Osteocyte (in vitro differentiated cells): ENCODE data around the gene CCDC200. TPM values are rescaled to one million over a fixed set of nuclear protein-coding genes. Genes with fewer than 3 reads are reported as not detected.
"Not testable (repeated sequence)": the region's sequence is repeated elsewhere in the genome, so short reads cannot be mapped to it uniquely, and the experiment has no call there.

Source experiments
- DNase-seq: peaks from one replicate; pipeline ENCODE4 v3.0.0; 2021; ENCODE audit warnings: mixed read lengths; ENCODE audit not compliant: unreplicated experiment; ENCODE audit errors: extremely low spot score
- H3K27ac Mint-ChIP-seq: one replicate; pipeline ENCODE4 v1.8.0; 2021; ENCODE audit warnings: mild to moderate bottlenecking, mixed read lengths; ENCODE audit not compliant: unreplicated experiment
- H3K27me3 Mint-ChIP-seq: one replicate; pipeline ENCODE4 v1.8.0; 2021; ENCODE audit warnings: mixed read lengths; ENCODE audit not compliant: unreplicated experiment
- H3K36me3 Mint-ChIP-seq: one replicate; pipeline ENCODE4 v1.8.0; 2021; ENCODE audit warnings: mixed read lengths; ENCODE audit not compliant: unreplicated experiment
- H3K4me1 Mint-ChIP-seq: one replicate; pipeline ENCODE4 v1.8.0; 2021; ENCODE audit warnings: mixed read lengths; ENCODE audit not compliant: unreplicated experiment
- H3K4me3 Mint-ChIP-seq: one replicate; pipeline ENCODE4 v1.8.0; 2021; ENCODE audit warnings: mild to moderate bottlenecking, moderate library complexity, mixed read lengths; ENCODE audit not compliant: unreplicated experiment
- H3K9me3 Mint-ChIP-seq: one replicate; pipeline ENCODE4 v1.8.0; 2021; ENCODE audit warnings: mixed read lengths; ENCODE audit not compliant: unreplicated experiment
- total RNA-seq: library from RNA; stranded (reverse); gene quantifications from 2 replicates; pipeline ENCODE4 v1.2.1, GENCODE V29; 2021
- TF ChIP-seq, protein P1 (sequence below): fragments of 200-600 bp; sonication (generic); IDR thresholded peaks from 2 replicates; pipeline ENCODE4 v1.5.0; 2021; ENCODE audit warnings: antibody characterized with exemption, mild to moderate bottlenecking, moderate library complexity

CCDC200 gene
- total RNA-seq, 1 donor from 2014 or later, result not detected

DNA sequence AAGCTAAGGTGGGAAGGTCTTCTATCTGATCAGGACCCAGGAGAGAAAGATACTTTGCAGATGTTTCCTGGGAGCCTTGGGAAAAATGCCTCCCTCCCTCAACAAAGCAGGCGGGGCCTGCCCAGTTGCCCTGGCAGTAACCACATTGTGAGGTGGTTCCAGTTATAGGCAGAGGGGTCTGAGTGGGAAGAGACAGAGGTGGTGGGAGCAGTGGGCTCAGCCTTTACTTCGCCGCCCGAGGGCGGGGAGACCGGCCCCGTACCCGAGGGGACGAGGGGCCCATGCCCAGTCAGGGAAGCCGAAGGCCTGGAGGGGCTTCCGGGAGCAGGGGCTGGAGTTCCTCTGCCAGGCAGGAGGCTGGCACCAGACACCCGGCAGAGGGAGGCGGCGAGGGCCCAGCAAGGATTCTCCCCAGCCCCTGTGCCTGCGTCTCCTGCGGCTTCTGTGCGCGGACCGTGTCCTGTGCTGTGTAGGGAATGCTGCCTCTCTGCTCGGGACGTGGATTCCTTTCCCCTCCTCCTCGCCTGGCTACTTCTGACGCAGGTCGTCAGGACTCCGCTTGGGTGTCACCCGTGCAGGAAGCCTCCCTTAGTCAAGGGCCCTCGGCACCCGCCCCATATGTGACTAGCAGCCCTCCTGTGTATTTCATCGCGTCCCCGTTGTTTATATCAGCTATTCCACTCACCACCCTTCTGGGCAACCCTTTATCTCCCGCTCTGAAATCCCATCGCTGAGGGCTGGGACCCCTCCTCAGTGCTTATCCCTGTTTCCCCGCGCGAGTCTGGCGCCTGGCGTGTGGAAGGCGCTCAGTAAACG, 3.0 kb upstream of the CCDC200 start:
- H3K27ac Mint-ChIP-seq, H3K4me1 Mint-ChIP-seq, H3K36me3 Mint-ChIP-seq, H3K4me3 Mint-ChIP-seq, H3K27me3 Mint-ChIP-seq, H3K9me3 Mint-ChIP-seq: not testable (repeated sequence)
- peak; percentile 77 for DNase-seq

DNA sequence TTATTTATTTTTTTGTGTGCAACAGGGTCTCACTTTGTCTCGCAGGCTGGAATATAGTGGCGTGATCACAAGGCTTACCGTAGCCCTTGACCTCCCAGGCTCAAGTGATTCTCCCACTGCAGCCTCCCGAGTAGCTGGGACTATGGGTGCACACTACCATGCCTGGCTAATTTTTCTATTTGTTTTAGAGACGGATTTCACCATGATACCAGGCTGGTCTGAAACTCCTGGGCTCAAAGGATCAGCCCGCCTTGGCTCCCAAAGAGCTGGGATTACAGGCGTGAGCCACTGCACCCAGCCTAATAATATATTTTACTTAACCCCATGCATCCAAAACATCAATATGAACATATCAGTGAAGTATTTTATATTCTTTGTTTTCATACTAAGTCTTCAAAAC, 2.0 kb downstream of the CCDC200 start:
- H3K4me3 Mint-ChIP-seq, result no peak overlapping the region
- TF ChIP-seq, protein P1, sequence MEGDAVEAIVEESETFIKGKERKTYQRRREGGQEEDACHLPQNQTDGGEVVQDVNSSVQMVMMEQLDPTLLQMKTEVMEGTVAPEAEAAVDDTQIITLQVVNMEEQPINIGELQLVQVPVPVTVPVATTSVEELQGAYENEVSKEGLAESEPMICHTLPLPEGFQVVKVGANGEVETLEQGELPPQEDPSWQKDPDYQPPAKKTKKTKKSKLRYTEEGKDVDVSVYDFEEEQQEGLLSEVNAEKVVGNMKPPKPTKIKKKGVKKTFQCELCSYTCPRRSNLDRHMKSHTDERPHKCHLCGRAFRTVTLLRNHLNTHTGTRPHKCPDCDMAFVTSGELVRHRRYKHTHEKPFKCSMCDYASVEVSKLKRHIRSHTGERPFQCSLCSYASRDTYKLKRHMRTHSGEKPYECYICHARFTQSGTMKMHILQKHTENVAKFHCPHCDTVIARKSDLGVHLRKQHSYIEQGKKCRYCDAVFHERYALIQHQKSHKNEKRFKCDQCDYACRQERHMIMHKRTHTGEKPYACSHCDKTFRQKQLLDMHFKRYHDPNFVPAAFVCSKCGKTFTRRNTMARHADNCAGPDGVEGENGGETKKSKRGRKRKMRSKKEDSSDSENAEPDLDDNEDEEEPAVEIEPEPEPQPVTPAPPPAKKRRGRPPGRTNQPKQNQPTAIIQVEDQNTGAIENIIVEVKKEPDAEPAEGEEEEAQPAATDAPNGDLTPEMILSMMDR, result no peak
- no peaks in the 10 kb centered on the region for H3K4me1 Mint-ChIP-seq
- DNase-seq, result peak; percentile 51
- no peaks in the 10 kb centered on the region for H3K27me3 Mint-ChIP-seq
- no peaks in the 10 kb centered on the region for H3K9me3 Mint-ChIP-seq
- no peaks in the 10 kb centered on the region for H3K36me3 Mint-ChIP-seq
- H3K27ac Mint-ChIP-seq, result no peak overlapping the region

DNA sequence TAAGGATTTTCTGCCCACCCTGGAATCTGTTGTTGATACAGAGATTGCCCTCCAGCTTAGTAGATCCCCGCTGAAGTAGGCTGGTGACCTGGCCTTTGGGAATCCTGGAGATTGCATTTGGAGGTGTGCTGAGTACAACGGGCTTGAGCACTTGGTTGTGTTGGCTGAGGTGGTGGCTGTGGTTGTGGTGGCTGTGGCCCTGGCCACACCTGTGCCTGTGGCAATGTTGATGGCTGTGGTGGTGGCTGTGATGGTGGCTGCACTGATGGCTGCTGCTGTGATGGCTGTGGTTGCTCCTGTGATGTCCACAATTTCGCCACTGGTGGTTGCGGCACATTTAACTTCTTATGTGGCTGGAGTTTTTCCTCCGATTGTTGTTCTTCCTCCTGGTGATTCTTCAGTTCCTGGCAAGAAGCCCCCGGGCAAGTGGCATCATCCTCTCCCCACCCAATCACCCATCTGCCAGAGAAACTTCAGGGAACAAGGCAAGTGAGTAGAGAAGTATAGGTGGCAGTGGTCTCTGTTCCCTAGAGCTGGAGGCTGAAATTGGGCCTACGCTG, 4.2 kb downstream of the CCDC200 start:
- Mint-ChIP-seq H3K27ac (no peak overlapping the region), H3K27me3 (no peaks in the 10 kb centered on the region), H3K9me3 (no peaks in the 10 kb centered on the region), H3K4me1 (no peaks in the 10 kb centered on the region), H3K4me3 (no peak overlapping the region), H3K36me3 (no peaks in the 10 kb centered on the region)
- TF ChIP-seq, protein P1, result no peak
- peak; percentile 70 for DNase-seq

DNA sequence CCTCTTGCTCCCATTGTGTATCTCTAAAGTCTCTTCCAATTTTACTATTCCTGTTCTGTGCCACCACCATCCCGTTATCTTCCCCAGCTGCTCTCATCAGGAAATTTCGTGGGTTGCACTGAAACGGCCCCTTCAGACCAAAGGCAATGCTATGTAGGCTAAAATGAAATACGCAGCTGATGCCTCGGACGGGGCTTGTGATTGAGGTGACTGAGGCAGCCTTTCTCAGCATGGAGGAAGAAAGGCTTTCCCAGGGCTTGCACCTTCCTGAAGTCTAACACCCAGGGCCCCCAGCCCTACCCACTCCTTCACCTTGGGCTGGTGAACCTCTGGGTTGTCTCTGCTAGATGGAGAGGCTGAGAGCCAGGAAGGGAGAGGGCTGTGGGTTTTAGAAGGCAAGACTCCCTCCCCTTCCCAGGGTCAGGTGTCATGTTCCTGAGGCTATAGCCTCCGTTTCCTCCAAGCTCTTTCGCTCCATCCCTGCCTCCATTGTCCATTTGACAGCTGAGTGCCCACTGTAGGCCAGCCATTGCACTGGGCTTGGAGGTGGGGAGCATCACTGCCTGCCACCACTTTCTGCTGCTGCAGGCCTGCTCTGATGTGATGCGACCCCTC, 7.8 kb downstream of the CCDC200 start:
- no peak overlapping the region for H3K4me3 Mint-ChIP-seq
- TF ChIP-seq, protein P1, result no peak

DNA sequence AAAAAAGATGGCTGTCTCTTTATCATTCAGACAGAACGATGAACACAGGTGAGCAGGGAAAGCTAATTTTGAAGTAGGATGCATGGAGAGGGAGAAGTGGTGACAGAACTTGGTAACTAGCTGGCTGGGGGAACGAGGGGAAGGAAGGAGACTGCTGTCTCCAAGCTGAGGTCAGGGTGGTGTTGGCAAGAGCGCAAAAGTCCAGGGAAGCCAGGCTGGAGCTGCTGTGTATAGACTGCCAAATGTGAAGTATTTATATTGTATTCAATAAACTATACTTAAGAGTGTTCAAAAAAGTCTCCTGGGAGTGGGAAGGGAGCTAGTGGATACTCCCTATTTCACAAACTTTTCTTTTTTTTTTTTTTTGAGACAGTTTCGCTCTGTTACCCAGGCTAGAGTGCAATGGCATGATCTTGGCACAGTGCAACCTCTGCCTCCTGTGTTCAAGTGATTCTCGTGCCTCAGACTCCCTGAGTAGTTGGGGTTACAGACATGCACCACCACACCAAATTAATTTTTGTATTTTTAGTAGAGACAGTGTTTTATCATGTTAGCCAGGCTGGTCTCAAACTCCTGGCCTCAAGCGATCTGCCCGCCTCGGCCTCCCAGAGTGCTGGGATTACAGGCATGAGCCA, 8.6 kb downstream of the CCDC200 start:
- Mint-ChIP-seq H3K4me3 (no peak overlapping the region), H3K36me3 (peaks cover 11% of the 10 kb centered on the region)

More for the DNA sequence above, 7.8 kb downstream of the CCDC200 start:
- no peaks in the 10 kb centered on the region for H3K9me3 Mint-ChIP-seq
- H3K36me3 Mint-ChIP-seq, result peaks cover 10% of the 10 kb centered on the region
- no peaks in the 10 kb centered on the region for H3K27me3 Mint-ChIP-seq
- no peaks in the 10 kb centered on the region for H3K4me1 Mint-ChIP-seq
- H3K27ac Mint-ChIP-seq, result no peak overlapping the region
- peak; percentile 62 for DNase-seq

More for the DNA sequence above, 8.6 kb downstream of the CCDC200 start:
- no peaks in the 10 kb centered on the region for H3K27me3 Mint-ChIP-seq
- peak; percentile 46 for DNase-seq
- H3K27ac Mint-ChIP-seq, result no peak overlapping the region
- no peaks in the 10 kb centered on the region for H3K4me1 Mint-ChIP-seq
- no peaks in the 10 kb centered on the region for H3K9me3 Mint-ChIP-seq
- TF ChIP-seq, protein P1, result no peak
